GM12878 (cell line): ENCODE measurements around the gene APPL2. TPM values are rescaled to one million over a fixed set of nuclear protein-coding genes. Genes with fewer than 3 reads are reported as not detected.

Experiments
- ATAC-seq: fragments of 200-7000 bp; cut with Tn5 transposase; 3 replicates; pipeline ENCODE4 v1.9.1; 2020; ENCODE audit warnings: mild to moderate bottlenecking, moderate library complexity
- Bru-seq: library from RNA; stranded (reverse); fragments of 400-500 nt; gene quantifications from one replicate; lab custom pipeline; 2021; lab: Mats Ljungman, UMichigan
- BruChase-seq, 2 experiments: library from RNA; stranded (reverse); fragments of 400-500 nt; gene quantifications; one replicate each; lab custom pipeline; 2021; lab: Mats Ljungman, UMichigan
- BruUV-seq: library from RNA; stranded (reverse); fragments of 400-500 nt; replicated peaks from 2 replicates; lab custom pipeline; 2021; lab: Mats Ljungman, UMichigan
- CTCF ChIA-PET: fragments of 300-600 bp; sonication (Branson Sonifier 250); formaldehyde crosslinking; extraction: SDS; loops from one replicate; lab custom pipeline; 2021; ENCODE audit warnings: inconsistent platforms; lab: Yijun Ruan, JAX
- POLR2A ChIA-PET: fragments of 350-600 bp; formaldehyde crosslinking; extraction: SDS; loops from one replicate; lab custom pipeline; 2021; ENCODE audit warnings: inconsistent platforms; lab: Charles Lee
- RAD21 ChIA-PET: fragments of 300-600 bp; sonication (Branson Sonifier 250); formaldehyde crosslinking; loops from one replicate; lab custom pipeline; 2023; ENCODE audit warnings: antibody characterized with exemption; ENCODE audit not compliant: unreplicated experiment; lab: Charles Lee
- SMC1A ChIA-PET: fragments of 300-600 bp; sonication (Branson Sonifier 250); formaldehyde crosslinking; loops from one replicate; lab custom pipeline; 2023; ENCODE audit not compliant: unreplicated experiment, uncharacterized antibody; lab: Charles Lee
- DNase-seq: peaks from one replicate; pipeline ENCODE4 v3.0.0-alpha.2; 2011; ENCODE audit warnings: low read depth, low spot score
- FAIRE-seq: peaks from 3 replicates; lab custom pipeline; 2011; peaks lifted over from hg19 to GRCh38; lab: Jason Lieb, UNC
- H2AFZ ChIP-seq: 2 replicates; pipeline ENCODE4 v1.6.0; 2011; ENCODE audit warnings: low read depth, low read length, control low read depth; ENCODE audit not compliant: control insufficient read depth
- H3K27ac ChIP-seq: 2 replicates; pipeline ENCODE4 v1.5.1; 2011; ENCODE audit warnings: control low read depth; ENCODE audit not compliant: control insufficient read depth, insufficient read depth
- H3K27me3 ChIP-seq, 2 experiments: replicated peaks in 1 of 2; 2 replicates each; pipeline versions ENCODE4 v1.6.0 to v1.6.1; 2011; ENCODE audit warnings: low read length in 1 of 2; ENCODE audit not compliant: control insufficient read depth in 2 of 2, insufficient read depth in 2 of 2
- H3K36me3 ChIP-seq, 2 experiments: 2 replicates each; pipeline ENCODE4 v1.5.1; 2011; ENCODE audit warnings: low read length in 1 of 2; ENCODE audit not compliant: control insufficient read depth in 2 of 2, insufficient read depth in 2 of 2
- H3K4me1 ChIP-seq: 2 replicates; pipeline ENCODE4 v1.6.1; 2011; ENCODE audit warnings: mild to moderate bottlenecking, low read length, moderate library complexity, mixed read lengths; ENCODE audit not compliant: control insufficient read depth, insufficient read depth
- H3K4me2 ChIP-seq: 2 replicates; pipeline ENCODE4 v1.6.0; 2011; ENCODE audit warnings: control low read depth; ENCODE audit not compliant: control insufficient read depth, insufficient read depth
- H3K4me3 ChIP-seq: fragments of 200-600 bp; sonication (generic); 2 replicates; pipeline ENCODE4 v1.5.1; 2016
- H3K79me2 ChIP-seq: 2 replicates; pipeline ENCODE4 v1.6.0; 2011; ENCODE audit warnings: low read length; ENCODE audit not compliant: control insufficient read depth, insufficient read depth
- H3K9ac ChIP-seq: 2 replicates; pipeline ENCODE4 v1.8.0; 2011; ENCODE audit warnings: low read length, control low read depth, mixed read lengths; ENCODE audit not compliant: control insufficient read depth, insufficient read depth
- H3K9me3 ChIP-seq: replicated peaks from 3 replicates; pipeline ENCODE4 v1.5.1; 2011; ENCODE audit warnings: mild to moderate bottlenecking, low read length; ENCODE audit not compliant: control insufficient read depth, insufficient read depth
- H4K20me1 ChIP-seq: 2 replicates; pipeline ENCODE4 v1.6.0; 2011; ENCODE audit not compliant: control insufficient read depth, insufficient read depth
- BACH1 ChIP-seq: fragments of 450-650 bp; IDR thresholded peaks from 2 replicates; pipeline ENCODE4 v1.6.1; 2017; ENCODE audit warnings: mild to moderate bottlenecking, borderline replicate concordance
- CBX3 ChIP-seq: fragments of 200-600 bp; sonication (generic); IDR thresholded peaks from 2 replicates; pipeline ENCODE4 v1.6.1; 2016; ENCODE audit warnings: low read depth, borderline replicate concordance
- CBX5 ChIP-seq: sonication (generic); IDR thresholded peaks from 2 replicates; pipeline ENCODE4 v1.6.1; 2016; ENCODE audit warnings: low read depth, moderate library complexity, mild to moderate bottlenecking, inconsistent platforms
- EGR1 ChIP-seq, 2 experiments: IDR thresholded peaks; 1 replicate in 1 of 2; 2 replicates in 1 of 2; pipeline ENCODE4 v1.6.1; 2011 to 2012; ENCODE audit warnings: low read depth in 2 of 2, low read length in 2 of 2, borderline replicate concordance in 1 of 2, mild to moderate bottlenecking in 1 of 2, moderate library complexity in 1 of 2
- MYB ChIP-seq: fragments of 150-350 bp; IDR thresholded peaks from 2 replicates; pipeline ENCODE4 v1.6.1; 2014; ENCODE audit warnings: mild to moderate bottlenecking, low read depth, low read length, borderline replicate concordance
- MYC ChIP-seq: IDR thresholded peaks from 2 replicates; pipeline ENCODE4 v1.6.1; 2011; ENCODE audit warnings: mild to moderate bottlenecking, low read length, moderate library complexity, inconsistent platforms; ENCODE audit not compliant: insufficient read depth, insufficient replicate concordance, insufficient read length, severe bottlenecking
- NKRF ChIP-seq: fragments of 450-650 bp; conservative IDR thresholded peaks from 2 replicates; pipeline ENCODE4 v1.6.1; 2017; ENCODE audit warnings: mild to moderate bottlenecking, moderate library complexity
- RBBP5 ChIP-seq: fragments of 200-600 bp; sonication (generic); conservative IDR thresholded peaks from 2 replicates; pipeline ENCODE4 v1.6.1; 2016
- SMC3 ChIP-seq: IDR thresholded peaks from 2 replicates; pipeline ENCODE4 v1.6.1; 2011; ENCODE audit warnings: low read length, improper control_type of control experiment, borderline replicate concordance
- TAF1 ChIP-seq: IDR thresholded peaks from 2 replicates; pipeline ENCODE4 v1.6.1; 2011; ENCODE audit warnings: mild to moderate bottlenecking, low read depth, low read length, borderline replicate concordance
- YY1 ChIP-seq: IDR thresholded peaks from 2 replicates; pipeline ENCODE4 v1.6.1; 2011; ENCODE audit warnings: low read depth, mild to moderate bottlenecking, low read length
- ZNF274 ChIP-seq: IDR thresholded peaks from one replicate; pipeline ENCODE4 v1.8.0; 2011; ENCODE audit not compliant: insufficient read length, insufficient read depth
- WGBS: methylation state at CpG from one replicate; pipeline ENCODE4 v1.1.6; 2016; ENCODE audit warnings: low lambda C conversion rate; ENCODE audit not compliant: insufficient replicate concordance, insufficient coverage; ENCODE audit errors: missing lambda C conversion rate; 5-methylcytosine and 5-hydroxymethylcytosine counted together
- in situ Hi-C: fragments of 300-500 bp; cut with MboI; formaldehyde crosslinking; loops from 9 replicates; pipeline ENCODE4 v1.14.3; 2018; ENCODE audit warnings: mixed read lengths
- intact Hi-C: fragments of 100-400 bp; cut with micrococcal nuclease; formaldehyde crosslinking; loops from one replicate; pipeline ENCODE4 v1.14.2; 2022; ENCODE audit not compliant: unreplicated experiment
- long read RNA-seq, 2 experiments: library from polyadenylated mRNA; unstranded; transcript quantifications; one replicate each; pipeline ENCODE4 v2.0.0, GENCODE V29; 2019 to 2020
- polyA minus RNA-seq, 3 experiments: library from RNA; depleted of rRNA, polyadenylated mRNA; stranded (reverse); fragments of >200 nt; gene quantifications; 2 replicates each; pipeline ENCODE4 v1.2.3, GENCODE V29; 2011
- polyA plus RNA-seq, 11 experiments: library from polyadenylated mRNA; depleted of rRNA in 4 of 11; unstranded in 6 of 11; stranded (reverse) in 5 of 11; fragments of >200 nt; fragmentation: Nextera tagmentation in 4 of 11; fragmentation: Illumina TruSeq in 1 of 11; extraction: Ambion mirVana in 4 of 11; extraction: Trizol in 1 of 11; gene quantifications; 1 replicate in 1 of 11; 2 replicates in 10 of 11; pipeline versions ENCODE4 v1.2.1 to v1.2.3, GENCODE V29; 2011 to 2016; ENCODE audit warnings: inconsistent platforms in 2 of 11, missing spikeins in 2 of 11, low read depth in 1 of 11
- total RNA-seq, 4 experiments: library from RNA; depleted of rRNA in 3 of 4; stranded (reverse); fragments of >200 nt in 3 of 4; fragmentation: Illumina TruSeq in 1 of 4; extraction: Trizol in 1 of 4; gene quantifications; 2 replicates each; pipeline versions ENCODE4 v1.2.1 to v1.2.3, GENCODE V29; 2013 to 2021
- TF ChIP-seq, protein P1 (sequence below): fragments of 450-650 bp; IDR thresholded peaks from 2 replicates; pipeline ENCODE4 v1.6.1; 2017; ENCODE audit warnings: mild to moderate bottlenecking, moderate library complexity

Gene APPL2
- total RNA-seq (2013; cell fraction: nucleolus; rRNA removed), result 25.1 and 29.1 TPM in 2 replicates
- total RNA-seq (2014; rRNA removed) (11.0 and 11.1 TPM in 2 replicates), total RNA-seq (2014; rRNA removed; fragmentation: Illumina TruSeq; extraction: Trizol) (11.1 and 11.8 TPM in 2 replicates), total RNA-seq (2021) (6.3 and 8.2 TPM in 2 replicates), polyA plus RNA-seq (2011; rRNA removed) (14.2 and 20.9 TPM in 2 replicates), polyA plus RNA-seq (2014; fragmentation: Illumina TruSeq; extraction: Trizol) (11.6 and 24.1 TPM in 2 replicates), polyA plus RNA-seq (2014; fragmentation: Nextera tagmentation; extraction: Ambion mirVana) (1 to 10 TPM; 1.9 to 3.0 TPM), polyA plus RNA-seq (2014; rRNA removed) (6.8 and 8.7 TPM in 2 replicates), polyA plus RNA-seq (2016; fragmentation: Nextera tagmentation; extraction: Ambion mirVana) (1 to 10 TPM; 4.1 to 6.1 TPM), polyA minus RNA-seq (2011; rRNA and poly(A)+ RNA removed) (8.8 and 11.7 TPM in 2 replicates), Bru-seq, nascent RNA (percentile 67 among the genes with signal in this experiment), BruChase-seq, experiment 1, labeled RNA remaining after a 6-hour chase (percentile 61 among the genes with signal in this experiment), BruChase-seq, experiment 2, labeled RNA remaining after a 2-hour chase (percentile 66 among the genes with signal in this experiment)
- 4.2 TPM for polyA plus RNA-seq (2011; ENCODE audit: low read depth)
- polyA plus RNA-seq (2011; cell fraction: cytosol; rRNA removed), result 5.0 and 6.3 TPM in 2 replicates
- polyA plus RNA-seq (2011; cell fraction: nucleus; rRNA removed), result 29.1 and 30.3 TPM in 2 replicates
- 6.8 and 6.9 TPM in 2 replicates for polyA plus RNA-seq (2012)
- 3.7 and 4.0 TPM in 2 replicates for polyA minus RNA-seq (2011; cell fraction: cytosol; rRNA and poly(A)+ RNA removed)
- polyA minus RNA-seq (2011; cell fraction: nucleus; rRNA and poly(A)+ RNA removed), result 12.9 and 15.8 TPM in 2 replicates
- long read RNA-seq, experiment 1, result 0 reads
- long read RNA-seq, experiment 2, partial matches to known transcripts, result 1 of 9 reads
- long read RNA-seq, experiment 2, other reads (novel, unspliced or antisense), result 5 of 9 reads

- DNase-seq, result peak; percentile 24
- intact Hi-C loops, result no loop called here
- Histone ChIP-seq H3K36me3 (no peaks in the 10 kb centered on the region), H3K4me1 (no peaks in the 10 kb centered on the region), H2AFZ (peak within 1 kb of the TSS; percentile 96), H3K27ac (no peak within 1 kb of the TSS; the same call in none of the 2 replicates), H3K4me3 (peak within 1 kb of the TSS; percentile 87), H3K79me2 (no peaks in the 10 kb centered on the region), H3K4me2 (peak within 1 kb of the TSS; percentile 70), H4K20me1 (no peaks in the 10 kb centered on the region), H3K9me3 (no peaks in the 10 kb centered on the region), H3K9ac (peak within 1 kb of the TSS; percentile 57), H3K27me3 (no peaks in the 10 kb centered on the region)
- ChIA-PET SMC1A (interaction anchor here (0.6 to 1.0 kb wide), 4 partner anchors 15 to 1386 kb away, joined by 3 read pairs; no protein-coding TSS in a partner anchor), POLR2A (no interaction called here), CTCF (interaction anchor here (1.3 kb wide), 1 partner anchor 121 kb away, joined by 4 read pairs; no protein-coding TSS in a partner anchor), RAD21 (interaction anchor here (1.1 to 1.2 kb wide), 2 partner anchors 16 to 121 kb away, joined by 3 read pairs; no protein-coding TSS in a partner anchor)
- WGBS, result under 1% methylated on average over 80 of the region's 80 CpGs
- in situ Hi-C loops, result no loop called here
- no TSS peak for BruUV-seq
- FAIRE-seq, result no peak
- peak; percentile 87 for ATAC-seq
- TF ChIP-seq TAF1 (peak; percentile 70; the same call in 1 of the 2 replicates), MYB (no peak), RBBP5 (no peak), CBX5 (no peak), ZNF274 (no peak), CBX3 (no peak), EGR1 (IDR thresholded peaks at IDR 0.05; ENCODE audit: borderline replicate concordance in 1 of 2, low read depth in 2 of 2, low read length in 2 of 2) (peak in 1 of 2 experiments; percentile 52; a peak in 1 of 3 replicates), NKRF (peak; percentile 84), YY1 (peak; percentile 78; the same call in 1 of the 2 replicates), MYC (no peak), BACH1 (peak; percentile 72), SMC3 (no peak)
- TF ChIP-seq, protein P1, sequence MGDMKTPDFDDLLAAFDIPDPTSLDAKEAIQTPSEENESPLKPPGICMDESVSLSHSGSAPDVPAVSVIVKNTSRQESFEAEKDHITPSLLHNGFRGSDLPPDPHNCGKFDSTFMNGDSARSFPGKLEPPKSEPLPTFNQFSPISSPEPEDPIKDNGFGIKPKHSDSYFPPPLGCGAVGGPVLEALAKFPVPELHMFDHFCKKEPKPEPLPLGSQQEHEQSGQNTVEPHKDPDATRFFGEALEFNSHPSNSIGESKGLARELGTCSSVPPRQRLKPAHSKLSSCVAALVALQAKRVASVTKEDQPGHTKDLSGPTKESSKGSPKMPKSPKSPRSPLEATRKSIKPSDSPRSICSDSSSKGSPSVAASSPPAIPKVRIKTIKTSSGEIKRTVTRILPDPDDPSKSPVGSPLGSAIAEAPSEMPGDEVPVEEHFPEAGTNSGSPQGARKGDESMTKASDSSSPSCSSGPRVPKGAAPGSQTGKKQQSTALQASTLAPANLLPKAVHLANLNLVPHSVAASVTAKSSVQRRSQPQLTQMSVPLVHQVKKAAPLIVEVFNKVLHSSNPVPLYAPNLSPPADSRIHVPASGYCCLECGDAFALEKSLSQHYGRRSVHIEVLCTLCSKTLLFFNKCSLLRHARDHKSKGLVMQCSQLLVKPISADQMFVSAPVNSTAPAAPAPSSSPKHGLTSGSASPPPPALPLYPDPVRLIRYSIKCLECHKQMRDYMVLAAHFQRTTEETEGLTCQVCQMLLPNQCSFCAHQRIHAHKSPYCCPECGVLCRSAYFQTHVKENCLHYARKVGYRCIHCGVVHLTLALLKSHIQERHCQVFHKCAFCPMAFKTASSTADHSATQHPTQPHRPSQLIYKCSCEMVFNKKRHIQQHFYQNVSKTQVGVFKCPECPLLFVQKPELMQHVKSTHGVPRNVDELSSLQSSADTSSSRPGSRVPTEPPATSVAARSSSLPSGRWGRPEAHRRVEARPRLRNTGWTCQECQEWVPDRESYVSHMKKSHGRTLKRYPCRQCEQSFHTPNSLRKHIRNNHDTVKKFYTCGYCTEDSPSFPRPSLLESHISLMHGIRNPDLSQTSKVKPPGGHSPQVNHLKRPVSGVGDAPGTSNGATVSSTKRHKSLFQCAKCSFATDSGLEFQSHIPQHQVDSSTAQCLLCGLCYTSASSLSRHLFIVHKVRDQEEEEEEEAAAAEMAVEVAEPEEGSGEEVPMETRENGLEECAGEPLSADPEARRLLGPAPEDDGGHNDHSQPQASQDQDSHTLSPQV, result peak; percentile 99
Measured at GRCh38 chr12:105235732-105236476, at the start of gene APPL2. TSS of gene APPL2 (minus strand) at chr12:105236174. CDS start at chr12:105236012, 162 bp downstream.
